ENCODE results near the gene KRCC1. TPM values are rescaled to one million over a fixed set of nuclear protein-coding genes. Genes with fewer than 3 reads are reported as not detected.
A peak's percentile ranks its signal among the peaks of the same experiment; 100 is the strongest.

KRCC1 gene
- total and polyA plus RNA-seq, 4 donors, result 17.2 to 31.2 (median 21.1) TPM

- Histone ChIP-seq H3K27ac (ENCODE audit: low read depth in 1 of 2, low read length in 1 of 2) (peak overlapping the region; percentile 99), H3K27me3 (ENCODE audit: control insufficient read depth in 3 of 3, insufficient read depth in 3 of 3, low read length in 2 of 3) (no peaks in the 10 kb centered on the region), H3K9ac (ENCODE audit: insufficient read depth in 1 of 2, low read length in 2 of 2) (peak overlapping the region; percentile 88), H3K9me3 (ENCODE audit: control insufficient read depth in 4 of 4, insufficient read depth in 3 of 4, low read length in 3 of 4) (no peaks in the 10 kb centered on the region), H3K4me3 (peak overlapping the region; percentile 79), H3K4me1 (ENCODE audit: control insufficient read depth in 5 of 5, insufficient read depth in 5 of 5, low read length in 5 of 5) (peaks cover 7 to 47% (median 13%) of the 10 kb centered on the region in 5 donors), H3K36me3 (ENCODE audit: control insufficient read depth in 4 of 4, insufficient read depth in 4 of 4, low read length in 4 of 4) (peaks cover 0 to 2% (median 1%) of the 10 kb centered on the region in 4 donors)
- TF ChIP-seq, protein P1, sequence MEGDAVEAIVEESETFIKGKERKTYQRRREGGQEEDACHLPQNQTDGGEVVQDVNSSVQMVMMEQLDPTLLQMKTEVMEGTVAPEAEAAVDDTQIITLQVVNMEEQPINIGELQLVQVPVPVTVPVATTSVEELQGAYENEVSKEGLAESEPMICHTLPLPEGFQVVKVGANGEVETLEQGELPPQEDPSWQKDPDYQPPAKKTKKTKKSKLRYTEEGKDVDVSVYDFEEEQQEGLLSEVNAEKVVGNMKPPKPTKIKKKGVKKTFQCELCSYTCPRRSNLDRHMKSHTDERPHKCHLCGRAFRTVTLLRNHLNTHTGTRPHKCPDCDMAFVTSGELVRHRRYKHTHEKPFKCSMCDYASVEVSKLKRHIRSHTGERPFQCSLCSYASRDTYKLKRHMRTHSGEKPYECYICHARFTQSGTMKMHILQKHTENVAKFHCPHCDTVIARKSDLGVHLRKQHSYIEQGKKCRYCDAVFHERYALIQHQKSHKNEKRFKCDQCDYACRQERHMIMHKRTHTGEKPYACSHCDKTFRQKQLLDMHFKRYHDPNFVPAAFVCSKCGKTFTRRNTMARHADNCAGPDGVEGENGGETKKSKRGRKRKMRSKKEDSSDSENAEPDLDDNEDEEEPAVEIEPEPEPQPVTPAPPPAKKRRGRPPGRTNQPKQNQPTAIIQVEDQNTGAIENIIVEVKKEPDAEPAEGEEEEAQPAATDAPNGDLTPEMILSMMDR (IDR thresholded peaks at IDR 0.05; ENCODE audit: control extremely low read depth, extremely low read depth), result no peak
- DNase-seq (peak in 2 of 3 donors; percentile 8 to 14), ATAC-seq (ENCODE audit: insufficient read depth, low FRiP score) (no peak)
- WGBS, 2 donors, result 40 to 44% methylated on average over 10 of the region's 10 CpGs
Observed at GRCh38 chr2:88053934-88054781, 1.4 kb downstream of the KRCC1 start.

- H3K4me3 ChIP-seq, result no peak overlapping the region
- peak in 2 of 3 donors; percentile 86 to 95 for DNase-seq
- no peak for ATAC-seq (ENCODE audit: insufficient read depth, low FRiP score)
Observed at GRCh38 chr2:88053296-88053695, 2.3 kb downstream of the KRCC1 start.

DNA sequence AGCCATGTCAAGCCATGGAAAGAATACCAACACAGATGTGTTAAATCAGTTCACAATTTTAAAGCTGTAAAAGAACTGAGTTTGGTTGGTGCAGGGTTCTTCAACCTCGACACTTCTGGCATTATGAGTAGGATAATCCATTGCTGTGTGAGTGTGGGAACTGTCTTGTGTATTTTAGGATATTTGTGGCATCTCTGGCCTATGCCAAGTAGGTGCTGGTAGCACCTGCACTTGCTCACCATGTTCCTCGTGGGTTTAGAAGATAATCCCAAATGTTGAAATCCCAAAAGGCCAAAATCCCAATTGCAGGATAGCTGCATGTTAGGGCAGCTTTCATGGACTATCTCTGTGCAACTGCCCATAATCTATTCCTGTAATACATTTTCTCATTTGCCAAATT lies 3.8 kb downstream of the KRCC1 start:
- Histone ChIP-seq H3K27ac (ENCODE audit: low read depth in 1 of 2, low read length in 1 of 2) (no peak overlapping the region), H3K27me3 (ENCODE audit: control insufficient read depth in 3 of 3, insufficient read depth in 3 of 3, low read length in 2 of 3) (no peaks in the 10 kb centered on the region), H3K4me3 (no peak overlapping the region), H3K4me1 (ENCODE audit: control insufficient read depth in 5 of 5, insufficient read depth in 5 of 5, low read length in 5 of 5) (peaks cover 7 to 47% (median 13%) of the 10 kb centered on the region in 5 donors), H3K36me3 (ENCODE audit: control insufficient read depth in 4 of 4, insufficient read depth in 4 of 4, low read length in 4 of 4) (peaks cover 0 to 6% (median 2%) of the 10 kb centered on the region in 4 donors), H3K9me3 (ENCODE audit: control insufficient read depth in 4 of 4, insufficient read depth in 3 of 4, low read length in 3 of 4) (no peaks in the 10 kb centered on the region), H3K9ac (ENCODE audit: insufficient read depth in 1 of 2, low read length in 2 of 2) (no peak overlapping the region)
- ATAC-seq (ENCODE audit: insufficient read depth, low FRiP score) (no peak), DNase-seq (no peak)
- TF ChIP-seq, protein P1 (IDR thresholded peaks at IDR 0.05; ENCODE audit: control extremely low read depth, extremely low read depth), result no peak
- 84 to 96% methylated on average over 2 of the region's 2 CpGs for WGBS, 2 donors

More at GRCh38 chr2:88053296-88053695, 2.3 kb downstream of the KRCC1 start:
- 0% methylated on average over 1 of the region's 1 CpG for WGBS, 2 donors
- Histone ChIP-seq H3K9me3 (ENCODE audit: control insufficient read depth in 4 of 4, insufficient read depth in 3 of 4, low read length in 3 of 4) (no peaks in the 10 kb centered on the region), H3K27ac (ENCODE audit: low read depth in 1 of 2, low read length in 1 of 2) (peak overlapping the region in 1 of 2 donors; percentile 33), H3K36me3 (ENCODE audit: control insufficient read depth in 4 of 4, insufficient read depth in 4 of 4, low read length in 4 of 4) (peaks cover 0 to 3% (median 2%) of the 10 kb centered on the region in 4 donors), H3K4me1 (ENCODE audit: control insufficient read depth in 5 of 5, insufficient read depth in 5 of 5, low read length in 5 of 5) (peaks cover 7 to 47% (median 13%) of the 10 kb centered on the region in 5 donors), H3K9ac (ENCODE audit: insufficient read depth in 1 of 2, low read length in 2 of 2) (no peak overlapping the region), H3K27me3 (ENCODE audit: control insufficient read depth in 3 of 3, insufficient read depth in 3 of 3, low read length in 2 of 3) (no peaks in the 10 kb centered on the region)
- TF ChIP-seq, protein P1 (IDR thresholded peaks at IDR 0.05; ENCODE audit: control extremely low read depth, extremely low read depth), result no peak

Measured in lung (tissue), 12 donors.